Activated CD4-positive, alpha-beta T cell treated with anti-CD3 and anti-CD28 coated beads for 36 hours (primary cell): ENCODE data around the gene KIAA1217. TPM values are rescaled to one million over a fixed set of nuclear protein-coding genes. Genes with fewer than 3 reads are reported as not detected.

Source experiments
- ATAC-seq: fragments of 200-7000 bp; cut with Tn5 transposase; one replicate; pipeline ENCODE4 v1.10.0; 2021; ENCODE audit warnings: mild to moderate bottlenecking, moderate library complexity
- CTCF ChIA-PET: fragments of 350-600 bp; sonication (Branson Sonifier 250); formaldehyde crosslinking; loops from one replicate; lab custom pipeline; 2021; ENCODE audit warnings: antibody characterized with exemption; lab: Charles Lee
- POLR2A ChIA-PET: fragments of 350-600 bp; sonication (Branson Sonifier 250); formaldehyde crosslinking; loops from one replicate; lab custom pipeline; 2021; ENCODE audit warnings: antibody characterized with exemption, inconsistent platforms; lab: Charles Lee
- DNase-seq: peaks from one replicate; pipeline ENCODE4 v3.0.0-alpha.2; 2020
- H3K27ac Mint-ChIP-seq: one replicate; pipeline ENCODE4 v1.8.0; 2021; ENCODE audit warnings: mixed read lengths
- H3K27me3 Mint-ChIP-seq: one replicate; pipeline ENCODE4 v1.8.0; 2021; ENCODE audit warnings: mixed read lengths
- H3K36me3 Mint-ChIP-seq: one replicate; pipeline ENCODE4 v1.8.0; 2021; ENCODE audit warnings: low read depth, mixed read lengths
- H3K4me1 Mint-ChIP-seq: one replicate; pipeline ENCODE4 v1.8.0; 2021; ENCODE audit warnings: mixed read lengths
- H3K4me3 Mint-ChIP-seq: one replicate; pipeline ENCODE4 v1.8.0; 2021; ENCODE audit warnings: mild to moderate bottlenecking, moderate library complexity, mixed read lengths
- H3K9me3 Mint-ChIP-seq: one replicate; pipeline ENCODE4 v1.8.0; 2021; ENCODE audit warnings: low read depth, mixed read lengths
- intact Hi-C, 2 experiments: fragments of 100-400 bp; cut with DNase I in 1 of 2; cut with micrococcal nuclease in 1 of 2; formaldehyde crosslinking; loops; one replicate each; pipeline versions ENCODE4 v1.14.2 to v1.15.1; 2022 to 2024; cut with DNase I, micrococcal nuclease
- microRNA-seq: library from miRNA; unstranded; fragments of <30 nt; microRNA quantifications from one replicate; pipeline ENCODE4 v1.2.0, GENCODE V29; 2021; ENCODE audit warnings: borderline replicate concordance
- total RNA-seq, 2 experiments: library from RNA; stranded (reverse); gene quantifications; one replicate each; pipeline ENCODE4 v1.2.3, GENCODE V29; 2021

Gene KIAA1217
- total RNA-seq, 2 experiments from 2014 or later: 0.53 to 0.60 TPM

DNA sequence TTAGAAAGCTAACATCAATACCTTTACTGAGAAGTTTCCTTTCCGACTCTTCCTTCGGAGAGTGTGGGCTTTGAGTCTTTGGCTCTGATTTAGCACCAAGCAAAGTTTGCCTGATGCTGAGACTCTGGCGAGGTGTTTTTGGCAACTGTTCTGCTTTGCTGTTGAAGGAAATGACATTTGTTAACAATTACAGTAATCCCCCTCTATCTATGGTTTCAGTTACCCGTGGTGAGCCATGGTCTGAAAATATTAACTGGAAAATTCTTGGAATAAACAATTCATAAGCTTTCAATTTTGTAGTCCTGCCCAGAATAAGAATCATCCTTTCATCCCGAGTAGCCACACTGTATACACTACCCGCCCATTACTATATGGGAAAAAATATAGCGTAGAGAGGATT, 388.5 kb downstream of the KIAA1217 start:
- ChIA-PET POLR2A (no interaction called here), CTCF (interaction anchor here (1.1 kb wide), 1 partner anchor 20 kb away, joined by 4 read pairs; no protein-coding TSS in a partner anchor)
- intact Hi-C loops: no loop called here
- no peak overlapping the region for H3K4me3 Mint-ChIP-seq
- ATAC-seq: no peak
- H3K27me3 Mint-ChIP-seq: no peaks in the 10 kb centered on the region
- peaks cover 42% of the 10 kb centered on the region for H3K36me3 Mint-ChIP-seq
- H3K27ac Mint-ChIP-seq: no peak overlapping the region
- DNase-seq: no peak
- H3K9me3 Mint-ChIP-seq: no peaks in the 10 kb centered on the region
- peaks cover 7% of the 10 kb centered on the region for H3K4me1 Mint-ChIP-seq

Small RNAs within 50 kb of the gene (microRNA-seq; reads per million reads assigned to microRNA genes)
- gene MIR603: not detected
